H54 (cell line): ENCODE results near the gene KLC1.
"Not testable (repeated sequence)": the region's sequence is repeated elsewhere in the genome, so short reads cannot be mapped to it uniquely, and the experiment has no call there.

Source experiments
- DNase-seq: peaks from one replicate; pipeline ENCODE4 v3.0.0; 2011; ENCODE audit warnings: low spot score, mixed read lengths; ENCODE audit not compliant: insufficient read length
- FAIRE-seq: peaks from 3 replicates; lab custom pipeline; 2011; peaks lifted over from hg19 to GRCh38; lab: Jason Lieb, UNC
- POLR2A ChIP-seq: IDR thresholded peaks from 2 replicates; pipeline ENCODE4 v1.6.1; 2011; ENCODE audit warnings: low read depth, mild to moderate bottlenecking, low read length

The KLC1 gene

GRCh38 chr14:103684871-103685270 is 55.9 kb downstream of the KLC1 start:
- DNase-seq, result no peak
- no peak for TF ChIP-seq POLR2A
- no peak for FAIRE-seq

GRCh38 chr14:103685276-103686211 is 56.5 kb downstream of the KLC1 start:
- DNase-seq, result no peak
- FAIRE-seq, result no peak
- TF ChIP-seq POLR2A, result no peak

- TF ChIP-seq POLR2A, result no peak
- FAIRE-seq (no peak), DNase-seq (no peak)
These were observed 57.9 kb downstream of the KLC1 start for GRCh38 chr14:103686831-103687485.

- FAIRE-seq (no peak), DNase-seq (no peak)
- TF ChIP-seq POLR2A, result no peak
These were observed 58.7 kb downstream of the KLC1 start for GRCh38 chr14:103687712-103688111.

GRCh38 chr14:103688441-103688840 is 59.4 kb downstream of the KLC1 start:
- no peak for FAIRE-seq
- no peak for DNase-seq
- TF ChIP-seq POLR2A, result no peak

GRCh38 chr14:103688906-103689902 is 60.2 kb downstream of the KLC1 start:
- no peak for TF ChIP-seq POLR2A
- DNase-seq (no peak), FAIRE-seq (peak; percentile 55)

- no peak for DNase-seq
- FAIRE-seq, result no peak
- TF ChIP-seq POLR2A, result no peak
These were observed 61.3 kb downstream of the KLC1 start for GRCh38 chr14:103690332-103690731.

- not testable (repeated sequence) for FAIRE-seq, DNase-seq
These were observed 62.6 kb downstream of the KLC1 start for GRCh38 chr14:103691655-103692054.

GRCh38 chr14:103692159-103692558 is 63.1 kb downstream of the KLC1 start:
- DNase-seq (no peak), FAIRE-seq (no peak)
- TF ChIP-seq POLR2A, result no peak

- DNase-seq (no peak), FAIRE-seq (no peak)
- TF ChIP-seq POLR2A, result no peak
These were observed 63.9 kb downstream of the KLC1 start for GRCh38 chr14:103692871-103693270.

GRCh38 chr14:103693515-103693914 is 64.5 kb downstream of the KLC1 start:
- DNase-seq, result no peak
- TF ChIP-seq POLR2A, result no peak
- no peak for FAIRE-seq

- no peak for TF ChIP-seq POLR2A
- no peak for FAIRE-seq
- no peak for DNase-seq
These were observed 65.6 kb downstream of the KLC1 start for GRCh38 chr14:103694572-103695026.

- FAIRE-seq, result no peak
- DNase-seq, result no peak
- TF ChIP-seq POLR2A, result no peak
These were observed 66.5 kb downstream of the KLC1 start for GRCh38 chr14:103695296-103696069.
